Activated CD4-positive, alpha-beta T cell treated with anti-CD3 and anti-CD28 coated beads, Interleukin-2, amount 10 ng/mL, durations not matched to agents 7 days and 5 days (primary cell): Measurements from ENCODE around the gene MYT1. TPM values are rescaled to one million over a fixed set of nuclear protein-coding genes. Genes with fewer than 3 reads are reported as not detected.
"Not testable (repeated sequence)": the region's sequence is repeated elsewhere in the genome, so short reads cannot be mapped to it uniquely, and the experiment has no call there.

Experiments
- CTCF ChIA-PET: fragments of 350-600 bp; sonication (Branson Sonifier 250); formaldehyde crosslinking; loops from one replicate; lab custom pipeline; 2021; ENCODE audit warnings: antibody characterized with exemption; lab: Charles Lee
- POLR2A ChIA-PET: fragments of 350-600 bp; sonication (Branson Sonifier 250); formaldehyde crosslinking; loops from one replicate; lab custom pipeline; 2021; ENCODE audit warnings: antibody characterized with exemption; lab: Charles Lee
- DNase-seq: peaks from one replicate; pipeline ENCODE4 v3.0.0-alpha.2; 2020
- H3K27ac Mint-ChIP-seq: one replicate; pipeline ENCODE4 v1.8.0; 2021; ENCODE audit warnings: mild to moderate bottlenecking, moderate library complexity, mixed read lengths
- H3K27me3 Mint-ChIP-seq: one replicate; pipeline ENCODE4 v1.8.0; 2021; ENCODE audit warnings: mixed read lengths
- H3K36me3 Mint-ChIP-seq: one replicate; pipeline ENCODE4 v1.8.0; 2021; ENCODE audit warnings: low read depth, mixed read lengths
- H3K4me1 Mint-ChIP-seq: one replicate; pipeline ENCODE4 v1.8.0; 2021; ENCODE audit warnings: mixed read lengths
- H3K4me3 Mint-ChIP-seq: one replicate; pipeline ENCODE4 v1.8.0; 2021; ENCODE audit warnings: mild to moderate bottlenecking, moderate library complexity, mixed read lengths
- H3K9me3 Mint-ChIP-seq: one replicate; pipeline ENCODE4 v1.8.0; 2021; ENCODE audit warnings: mixed read lengths
- total RNA-seq, 2 experiments: library from RNA; stranded (reverse); gene quantifications; one replicate each; pipeline ENCODE4 v1.2.3, GENCODE V29; 2021

Gene MYT1
- total RNA-seq, result not detected

GRCh38 chr20:64164123-64164836 lies at the start of gene MYT1:
MYT1 (plus strand) TSS chr20:64164452; CDS start chr20:64198862, 34,410 bp downstream.
- no peaks in the 10 kb centered on the region for H3K4me1 Mint-ChIP-seq
- no peak for DNase-seq
- H3K36me3 Mint-ChIP-seq, result no peaks in the 10 kb centered on the region
- no peaks in the 10 kb centered on the region for H3K9me3 Mint-ChIP-seq
- ChIA-PET CTCF (no interaction called here), POLR2A (no interaction called here)
- H3K4me3 Mint-ChIP-seq, result no peak within 1 kb of the TSS
- no peak within 1 kb of the TSS for H3K27ac Mint-ChIP-seq
- peaks cover 35% of the 10 kb centered on the region for H3K27me3 Mint-ChIP-seq

- ChIA-PET POLR2A (interaction anchor here (0.6 kb wide), 1 partner anchor 250 kb away, joined by 4 read pairs; the partner anchor contains the start of gene TPD52L2), CTCF (interaction anchor here (0.6 to 1.8 kb wide), 3 partner anchors 13 to 126 kb away, joined by 3 to 10 read pairs (median 3); no protein-coding TSS in a partner anchor)
- Mint-ChIP-seq H3K4me3 (no peak overlapping the region), H3K9me3 (no peaks in the 10 kb centered on the region), H3K27me3 (no peaks in the 10 kb centered on the region), H3K4me1 (peaks cover 6% of the 10 kb centered on the region), H3K27ac (no peak overlapping the region), H3K36me3 (no peaks in the 10 kb centered on the region)
- DNase-seq, result peak; percentile 5
Observed at GRCh38 chr20:64115171-64115911, 48.9 kb upstream of the MYT1 start.

- Mint-ChIP-seq H3K4me1 (peaks cover 9% of the 10 kb centered on the region), H3K9me3 (no peaks in the 10 kb centered on the region), H3K36me3 (no peaks in the 10 kb centered on the region), H3K27ac (no peak overlapping the region), H3K27me3 (no peaks in the 10 kb centered on the region), H3K4me3 (no peak overlapping the region)
- DNase-seq, result peak; percentile 4
- ChIA-PET POLR2A (no interaction called here), CTCF (interaction anchor here (1.2 to 1.8 kb wide), 2 partner anchors 14 to 33 kb away, joined by 3 to 10 read pairs; no protein-coding TSS in a partner anchor)
Observed at GRCh38 chr20:64116016-64116415, 48.2 kb upstream of the MYT1 start.

GRCh38 chr20:64116541-64117431 lies 47.5 kb upstream of the MYT1 start:
- CTCF ChIA-PET, result interaction anchor here (0.6 to 1.2 kb wide), 4 partner anchors 22 to 567 kb away, joined by 3 to 4 read pairs (median 4); no protein-coding TSS in a partner anchor
- peak; percentile 3 for DNase-seq
- POLR2A ChIA-PET, result interaction anchor here (0.6 kb wide), 1 partner anchor 1244 kb away, joined by 3 read pairs; no protein-coding TSS in a partner anchor

GRCh38 chr20:64117432-64117777 lies 46.8 kb upstream of the MYT1 start:
- not testable (repeated sequence) for DNase-seq, H3K4me1 Mint-ChIP-seq, H3K27ac Mint-ChIP-seq, H3K9me3 Mint-ChIP-seq, H3K36me3 Mint-ChIP-seq, H3K4me3 Mint-ChIP-seq
- peaks cover 10% of the 10 kb centered on the region for H3K27me3 Mint-ChIP-seq
- ChIA-PET POLR2A (interaction anchor here (0.6 kb wide), 1 partner anchor 1244 kb away, joined by 3 read pairs; no protein-coding TSS in a partner anchor), CTCF (interaction anchor here (0.6 to 0.9 kb wide), 3 partner anchors 22 to 568 kb away, joined by 3 to 4 read pairs (median 4); no protein-coding TSS in a partner anchor)

More at GRCh38 chr20:64116541-64117431, 47.5 kb upstream of the MYT1 start:
- no peak overlapping the region for H3K4me3 Mint-ChIP-seq
- peaks cover 9% of the 10 kb centered on the region for H3K4me1 Mint-ChIP-seq
- H3K36me3 Mint-ChIP-seq, result no peaks in the 10 kb centered on the region
- H3K27me3 Mint-ChIP-seq, result peaks cover 7% of the 10 kb centered on the region
- H3K27ac Mint-ChIP-seq, result no peak overlapping the region
- H3K9me3 Mint-ChIP-seq, result no peaks in the 10 kb centered on the region

GRCh38 chr20:64119301-64119680 lies 45.0 kb upstream of the MYT1 start:
- no peak overlapping the region for H3K4me3 Mint-ChIP-seq
- no peak for DNase-seq
- H3K9me3 Mint-ChIP-seq, result no peaks in the 10 kb centered on the region
- H3K36me3 Mint-ChIP-seq, result no peaks in the 10 kb centered on the region
- ChIA-PET CTCF (interaction anchor here (0.9 to 2.8 kb wide), 5 partner anchors 35 to 596 kb away, joined by 3 to 16 read pairs (median 4); partner anchors contain the start of genes LKAAEAR1 and SAMD10), POLR2A (no interaction called here)
- H3K4me1 Mint-ChIP-seq, result peaks cover 9% of the 10 kb centered on the region
- H3K27ac Mint-ChIP-seq, result no peak overlapping the region
- H3K27me3 Mint-ChIP-seq, result peaks cover 19% of the 10 kb centered on the region

GRCh38 chr20:64119681-64120341 lies 44.4 kb upstream of the MYT1 start:
- Mint-ChIP-seq H3K36me3 (no peaks in the 10 kb centered on the region), H3K27ac (peak overlapping the region; percentile 76), H3K9me3 (no peaks in the 10 kb centered on the region), H3K4me1 (peaks cover 9% of the 10 kb centered on the region), H3K4me3 (no peak overlapping the region), H3K27me3 (peaks cover 23% of the 10 kb centered on the region)
- DNase-seq, result no peak
- ChIA-PET POLR2A (no interaction called here), CTCF (interaction anchor here (0.7 to 2.8 kb wide), 16 partner anchors 14 to 597 kb away, joined by 3 to 16 read pairs (median 4); partner anchors contain the start of genes C20orf204, LKAAEAR1, OPRL1 and RTEL1)

- H3K4me3 Mint-ChIP-seq, result no peak overlapping the region
- no peak for DNase-seq
- H3K27ac Mint-ChIP-seq, result no peak overlapping the region
- peaks cover 30% of the 10 kb centered on the region for H3K27me3 Mint-ChIP-seq
- CTCF ChIA-PET, result interaction anchor here (0.6 to 2.8 kb wide), 11 partner anchors 7 to 583 kb away, joined by 3 to 16 read pairs (median 4); partner anchors contain the start of gene LKAAEAR1
- H3K4me1 Mint-ChIP-seq, result peaks cover 9% of the 10 kb centered on the region
- no peaks in the 10 kb centered on the region for H3K9me3 Mint-ChIP-seq
- POLR2A ChIA-PET, result no interaction called here
- H3K36me3 Mint-ChIP-seq, result no peaks in the 10 kb centered on the region
Observed at GRCh38 chr20:64121586-64121985, 42.7 kb upstream of the MYT1 start.

GRCh38 chr20:64122927-64123326 lies 41.3 kb upstream of the MYT1 start:
- H3K36me3 Mint-ChIP-seq, H3K9me3 Mint-ChIP-seq, H3K4me3 Mint-ChIP-seq, DNase-seq, H3K27ac Mint-ChIP-seq, CTCF ChIA-PET, POLR2A ChIA-PET, H3K4me1 Mint-ChIP-seq: not testable (repeated sequence)
- H3K27me3 Mint-ChIP-seq, result peaks cover 32% of the 10 kb centered on the region

- H3K9me3 Mint-ChIP-seq, H3K27ac Mint-ChIP-seq, H3K4me1 Mint-ChIP-seq, H3K36me3 Mint-ChIP-seq, POLR2A ChIA-PET, DNase-seq, CTCF ChIA-PET, H3K4me3 Mint-ChIP-seq: not testable (repeated sequence)
- peaks cover 36% of the 10 kb centered on the region for H3K27me3 Mint-ChIP-seq
Observed at GRCh38 chr20:64123517-64123916, 40.7 kb upstream of the MYT1 start.

- H3K4me1 Mint-ChIP-seq, result no peaks in the 10 kb centered on the region
- no peaks in the 10 kb centered on the region for H3K9me3 Mint-ChIP-seq
- no peak overlapping the region for H3K27ac Mint-ChIP-seq
- CTCF ChIA-PET, result interaction anchor here (1.0 kb wide), 1 partner anchor 8 kb away, joined by 3 read pairs; no protein-coding TSS in a partner anchor
- H3K36me3 Mint-ChIP-seq, result no peaks in the 10 kb centered on the region
- POLR2A ChIA-PET, result no interaction called here
- no peak for DNase-seq
- peaks cover 20% of the 10 kb centered on the region for H3K27me3 Mint-ChIP-seq
- no peak overlapping the region for H3K4me3 Mint-ChIP-seq
Observed at GRCh38 chr20:64129146-64129782, 35.0 kb upstream of the MYT1 start.
